Osteoblast (primary cell): ENCODE measurements around the gene TCP10L. TPM values are rescaled to one million over a fixed set of nuclear protein-coding genes. Genes with fewer than 3 reads are reported as not detected.
"Not testable (repeated sequence)": the region's sequence is repeated elsewhere in the genome, so short reads cannot be mapped to it uniquely, and the experiment has no call there.

ENCODE experiments used
- DNase-seq: peaks from one replicate; pipeline ENCODE4 v3.0.0; 2011; ENCODE audit warnings: low spot score, mixed read lengths; ENCODE audit not compliant: insufficient read length; ENCODE audit errors: missing footprints
- H2AFZ ChIP-seq: 2 replicates; pipeline ENCODE4 v1.6.0; 2011; ENCODE audit warnings: mild to moderate bottlenecking, low read length
- H3K27ac ChIP-seq: 2 replicates; pipeline ENCODE4 v1.5.1; 2011; ENCODE audit warnings: mild to moderate bottlenecking, low read depth, low read length, moderate library complexity
- H3K27me3 ChIP-seq: 2 replicates; pipeline ENCODE4 v1.6.0; 2012; ENCODE audit warnings: mild to moderate bottlenecking, control low read depth, inconsistent platforms, low read length, moderate library complexity; ENCODE audit not compliant: insufficient read depth
- H3K36me3 ChIP-seq: 2 replicates; pipeline ENCODE4 v1.5.1; 2011; ENCODE audit warnings: mild to moderate bottlenecking, low read length, control low read depth, moderate library complexity; ENCODE audit not compliant: insufficient read depth
- H3K4me1 ChIP-seq: 2 replicates; pipeline ENCODE4 v1.5.1; 2011; ENCODE audit warnings: mild to moderate bottlenecking, low read length, control low read depth, moderate library complexity; ENCODE audit not compliant: insufficient read depth
- H3K4me2 ChIP-seq: 2 replicates; pipeline ENCODE4 v1.6.0; 2011; ENCODE audit warnings: mild to moderate bottlenecking, low read length; ENCODE audit not compliant: insufficient read depth
- H3K4me3 ChIP-seq: fragments of 200-600 bp; sonication (generic); 3 replicates; pipeline ENCODE4 v1.5.1; 2012; ENCODE audit warnings: mild to moderate bottlenecking, low read length, inconsistent platforms; ENCODE audit not compliant: insufficient read depth
- H3K79me2 ChIP-seq: 2 replicates; pipeline ENCODE4 v1.6.0; 2012; ENCODE audit warnings: mild to moderate bottlenecking, low read length, control low read depth, inconsistent platforms; ENCODE audit not compliant: insufficient read depth
- H3K9me3 ChIP-seq: 2 replicates; pipeline ENCODE4 v1.5.1; 2011; ENCODE audit warnings: low read depth, low read length, control low read depth
- H4K20me1 ChIP-seq: 2 replicates; pipeline ENCODE4 v1.6.0; 2012; ENCODE audit warnings: mild to moderate bottlenecking, low read length, control low read depth; ENCODE audit not compliant: insufficient read depth
- CTCF ChIP-seq: IDR thresholded peaks from 2 replicates; pipeline ENCODE4 v1.5.1; 2011; ENCODE audit warnings: mild to moderate bottlenecking, low read depth, low read length, moderate library complexity; ENCODE audit errors: extremely low read depth
- total RNA-seq: library from RNA; depleted of rRNA; stranded (reverse); fragments of >200 nt; gene quantifications from 2 replicates; pipeline ENCODE4 v1.2.3, GENCODE V29; 2012

TCP10L gene
- total RNA-seq, 1 donor, result 0.72 TPM

GRCh38 chr21:32545948-32546441 lies 39.3 kb downstream of the TCP10L start:
- H3K36me3 ChIP-seq, result no peaks in the 10 kb centered on the region
- peak; percentile 82 for DNase-seq
- H3K27ac ChIP-seq, result no peak overlapping the region

GRCh38 chr21:32544697-32545096 lies 40.6 kb downstream of the TCP10L start:
- no peak overlapping the region for H3K4me2 ChIP-seq
- H3K27ac ChIP-seq, result no peak overlapping the region
- H3K79me2 ChIP-seq, result no peaks in the 10 kb centered on the region
- H3K36me3 ChIP-seq, result no peaks in the 10 kb centered on the region
- H3K27me3 ChIP-seq, result no peaks in the 10 kb centered on the region
- H2AFZ ChIP-seq, result no peak overlapping the region
- H3K4me3 ChIP-seq, result no peak overlapping the region
- H4K20me1 ChIP-seq, result no peaks in the 10 kb centered on the region
- peaks cover 3% of the 10 kb centered on the region for H3K4me1 ChIP-seq
- no peak for DNase-seq
- TF ChIP-seq CTCF, result no peak
- no peaks in the 10 kb centered on the region for H3K9me3 ChIP-seq

More at GRCh38 chr21:32545948-32546441, 39.3 kb downstream of the TCP10L start:
- Histone ChIP-seq H2AFZ (peak overlapping the region; percentile 52), H3K9me3 (no peaks in the 10 kb centered on the region), H3K4me1 (peaks cover 3% of the 10 kb centered on the region), H3K79me2 (no peaks in the 10 kb centered on the region), H3K27me3 (no peaks in the 10 kb centered on the region), H3K4me3 (no peak overlapping the region), H4K20me1 (no peaks in the 10 kb centered on the region), H3K4me2 (no peak overlapping the region)
- no peak for TF ChIP-seq CTCF

- Histone ChIP-seq H3K27ac (no peak overlapping the region), H3K79me2 (no peaks in the 10 kb centered on the region), H3K4me3 (no peak overlapping the region), H4K20me1 (no peaks in the 10 kb centered on the region), H3K27me3 (no peaks in the 10 kb centered on the region), H3K4me2 (no peak overlapping the region), H3K4me1 (peaks cover 3% of the 10 kb centered on the region), H3K36me3 (no peaks in the 10 kb centered on the region), H3K9me3 (no peaks in the 10 kb centered on the region), H2AFZ (no peak overlapping the region)
- DNase-seq, result no peak
- TF ChIP-seq CTCF, result no peak
Observed at GRCh38 chr21:32543975-32544374, 41.3 kb downstream of the TCP10L start.

GRCh38 chr21:32543056-32543455 lies 42.3 kb downstream of the TCP10L start:
- H3K4me1 ChIP-seq, H3K4me3 ChIP-seq, H3K79me2 ChIP-seq, H3K27ac ChIP-seq, DNase-seq, H3K9me3 ChIP-seq, H3K4me2 ChIP-seq, H3K27me3 ChIP-seq, H3K36me3 ChIP-seq, H4K20me1 ChIP-seq, H2AFZ ChIP-seq: not testable (repeated sequence)

- no peaks in the 10 kb centered on the region for H3K27me3 ChIP-seq
- H2AFZ ChIP-seq, result no peak overlapping the region
- no peaks in the 10 kb centered on the region for H3K36me3 ChIP-seq
- no peak overlapping the region for H3K27ac ChIP-seq
- no peak overlapping the region for H3K4me3 ChIP-seq
- DNase-seq, result no peak
- H3K9me3 ChIP-seq, result no peaks in the 10 kb centered on the region
- H3K79me2 ChIP-seq, result no peaks in the 10 kb centered on the region
- H4K20me1 ChIP-seq, result no peaks in the 10 kb centered on the region
- no peak for TF ChIP-seq CTCF
- no peaks in the 10 kb centered on the region for H3K4me1 ChIP-seq
- H3K4me2 ChIP-seq, result no peak overlapping the region
Observed at GRCh38 chr21:32539378-32539777, 45.9 kb downstream of the TCP10L start.
